ENCODE measurements around the gene CSRP2. TPM values are rescaled to one million over a fixed set of nuclear protein-coding genes. Genes with fewer than 3 reads are reported as not detected.
A peak's percentile ranks its signal among the peaks of the same experiment; 100 is the strongest.

CSRP2 gene
- total RNA-seq, 1 donor from 2014 or later: 119 TPM

- TF ChIP-seq CTCF (conservative IDR thresholded peaks at IDR 0.05; ENCODE audit: low read depth, low read length): no peak
- no peak overlapping the region for H3K4me3 ChIP-seq (ENCODE audit: low read depth, low read length)
- no peak for DNase-seq (ENCODE audit: low read depth)
These were observed 12.8 kb upstream of the CSRP2 start for GRCh38 chr12:76891609-76892008.

DNA sequence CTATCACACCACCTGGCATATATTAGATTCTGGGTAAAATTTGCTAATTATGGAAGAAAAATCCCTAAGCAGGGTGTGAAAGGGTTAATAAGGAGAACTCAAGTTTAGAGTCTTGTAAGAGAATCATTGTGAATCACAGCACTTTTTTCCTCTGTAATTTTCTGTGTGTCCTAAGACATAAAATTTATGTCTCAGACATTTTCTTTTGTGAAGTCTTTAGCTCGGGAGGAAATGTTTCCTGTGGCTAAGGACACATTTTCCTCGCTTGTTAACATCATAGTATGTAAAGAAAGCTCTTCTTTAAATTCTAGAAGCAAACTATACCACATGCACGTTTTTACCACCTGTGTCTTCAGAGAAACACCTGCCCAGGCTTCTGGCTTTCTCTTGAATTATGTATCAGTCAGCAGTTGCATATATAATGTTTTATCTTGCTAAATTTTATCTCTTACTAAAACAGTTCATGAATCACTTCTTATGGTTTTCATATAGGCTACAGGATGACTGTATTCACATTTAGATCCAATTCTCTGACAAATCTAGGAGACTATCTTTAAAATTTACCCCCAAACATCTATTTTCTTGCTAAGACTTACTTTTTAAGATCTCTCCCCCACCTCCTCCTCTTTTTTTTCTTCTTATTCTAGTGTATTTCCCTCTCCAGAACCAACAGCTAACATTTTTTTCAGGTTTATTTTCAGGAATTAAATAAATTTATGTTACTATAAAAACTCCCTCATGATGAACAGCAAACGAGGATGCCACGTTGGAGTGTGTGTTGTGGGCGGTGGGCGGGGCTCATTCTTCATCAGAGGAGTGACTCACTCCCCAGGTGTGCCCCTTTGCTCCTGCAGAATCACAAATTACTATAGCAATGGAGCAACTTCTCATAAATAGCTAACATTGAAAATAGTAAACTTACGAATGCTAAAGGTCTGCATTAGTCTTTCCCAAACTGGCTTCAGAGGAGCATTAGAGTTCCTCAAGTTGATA is 11.6 kb upstream of the CSRP2 start:
- TF ChIP-seq CTCF (conservative IDR thresholded peaks at IDR 0.05; ENCODE audit: low read depth, low read length): no peak
- DNase-seq (ENCODE audit: low read depth): no peak
- no peak overlapping the region for H3K4me3 ChIP-seq (ENCODE audit: low read depth, low read length)

DNA sequence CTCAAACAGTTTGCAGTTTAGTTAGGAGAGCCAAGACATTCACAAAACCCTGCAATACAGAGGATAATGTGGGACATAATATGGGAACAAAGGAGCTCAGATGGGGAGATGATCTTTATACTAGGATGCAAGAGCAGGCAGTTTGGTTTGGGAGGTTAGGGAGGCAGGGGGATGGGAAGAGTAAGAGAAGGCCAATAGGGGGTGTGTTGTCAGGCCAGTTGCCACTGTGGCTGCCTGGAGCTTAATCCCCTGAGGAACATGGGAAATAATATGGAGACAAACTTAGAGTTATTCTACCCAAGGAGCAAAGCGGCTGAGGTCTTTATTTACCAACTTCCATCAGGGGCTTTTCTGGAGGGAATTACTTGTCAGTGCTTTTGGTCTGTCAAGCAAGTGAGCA is 10.0 kb upstream of the CSRP2 start:
- TF ChIP-seq CTCF (conservative IDR thresholded peaks at IDR 0.05; ENCODE audit: low read depth, low read length): no peak
- no peak for DNase-seq (ENCODE audit: low read depth)
- no peak overlapping the region for H3K4me3 ChIP-seq (ENCODE audit: low read depth, low read length)

DNA sequence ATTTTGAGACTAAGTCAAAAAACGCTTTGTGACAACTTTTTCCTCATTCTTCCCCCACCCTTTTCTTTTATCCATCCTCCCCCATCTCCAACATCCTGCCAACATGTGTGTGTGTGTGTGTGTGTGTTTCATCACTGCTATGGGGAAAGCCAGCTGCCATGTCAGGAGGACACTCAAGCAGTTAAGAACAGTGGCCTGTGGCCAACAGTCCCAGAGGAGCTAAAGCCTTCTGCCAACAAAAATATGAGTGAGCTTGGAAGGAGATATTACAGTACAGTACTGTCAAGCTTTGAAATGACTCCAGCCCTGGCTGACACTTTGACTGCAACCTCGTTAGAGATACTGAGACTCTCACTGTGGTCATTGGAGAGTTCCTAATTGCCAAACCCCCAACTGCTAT is 5.0 kb upstream of the CSRP2 start:
- H3K4me3 ChIP-seq (ENCODE audit: low read depth, low read length): no peak overlapping the region
- no peak for DNase-seq (ENCODE audit: low read depth)
- no peak for TF ChIP-seq CTCF (conservative IDR thresholded peaks at IDR 0.05; ENCODE audit: low read depth, low read length)

- H3K4me3 ChIP-seq (ENCODE audit: low read depth, low read length): no peak overlapping the region
- peak; percentile 29 for DNase-seq (ENCODE audit: low read depth)
- TF ChIP-seq CTCF (conservative IDR thresholded peaks at IDR 0.05; ENCODE audit: low read depth, low read length): no peak
These were observed 4.3 kb upstream of the CSRP2 start for GRCh38 chr12:76883151-76883550.

DNA sequence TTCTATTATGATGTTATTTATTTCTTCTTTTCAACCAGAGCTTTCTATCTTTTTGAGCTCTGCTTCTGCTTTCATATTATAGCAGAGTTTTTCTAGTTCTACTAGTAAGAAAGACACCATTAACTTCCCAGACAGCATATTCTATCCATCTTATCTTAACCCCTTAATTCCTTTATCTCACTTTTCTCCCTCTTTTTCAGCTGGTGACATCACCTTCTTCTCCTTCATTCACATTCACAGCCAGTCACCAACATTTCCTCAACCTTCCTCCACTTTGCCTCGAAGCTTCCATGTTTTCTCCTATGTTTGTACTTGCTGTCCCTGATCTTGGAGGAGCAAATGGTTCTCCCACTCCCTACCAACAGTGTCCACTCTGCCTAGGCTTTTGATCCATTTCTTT is 3.5 kb upstream of the CSRP2 start:
- no peak overlapping the region for H3K4me3 ChIP-seq (ENCODE audit: low read depth, low read length)
- TF ChIP-seq CTCF (conservative IDR thresholded peaks at IDR 0.05; ENCODE audit: low read depth, low read length): no peak
- no peak for DNase-seq (ENCODE audit: low read depth)

DNA sequence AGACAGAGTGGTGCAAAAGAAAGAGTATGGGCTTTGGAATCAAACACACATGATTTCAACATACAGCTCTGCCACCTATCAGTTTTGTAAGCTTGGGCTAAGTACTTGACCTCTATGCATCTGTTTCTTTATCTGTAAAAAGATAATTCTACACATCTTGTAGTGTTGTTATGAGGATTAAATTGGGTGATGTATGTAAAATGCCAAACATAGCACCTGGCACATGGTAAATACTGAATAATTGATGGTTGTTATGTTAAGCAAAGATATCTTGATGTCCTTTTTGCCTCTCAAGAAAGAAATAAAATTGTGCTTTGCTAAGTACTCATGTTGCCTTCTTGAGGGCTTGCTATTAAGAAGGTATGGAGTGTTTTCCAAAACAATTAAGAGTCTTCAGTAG is 2.3 kb upstream of the CSRP2 start:
- no peak for TF ChIP-seq CTCF (conservative IDR thresholded peaks at IDR 0.05; ENCODE audit: low read depth, low read length)
- no peak overlapping the region for H3K4me3 ChIP-seq (ENCODE audit: low read depth, low read length)
- DNase-seq (ENCODE audit: low read depth): no peak
